OCI-M2 (cell line): ENCODE data around the gene HDGFL2.

ENCODE experiments used
- DNase-seq: peaks from one replicate; lab custom pipeline; 2025; ENCODE audit not compliant: unreplicated experiment; lab: John Stamatoyannopoulos, UW

Gene HDGFL2

GRCh38 chr19:4472174-4472974 is at the start of gene HDGFL2:
HDGFL2 (plus strand) TSS chr19:4472297; CDS start chr19:4472351, 54 bp downstream.
- no peak for DNase-seq

GRCh38 chr19:4423416-4424126 is 48.5 kb upstream of the HDGFL2 start:
- DNase-seq, result no peak

GRCh38 chr19:4425537-4425936 is 46.6 kb upstream of the HDGFL2 start:
- no peak for DNase-seq

GRCh38 chr19:4428326-4428975 is 43.6 kb upstream of the HDGFL2 start:
- no peak for DNase-seq

GRCh38 chr19:4429256-4429655 is 42.8 kb upstream of the HDGFL2 start:
- DNase-seq, result no peak

GRCh38 chr19:4429771-4430171 is 42.3 kb upstream of the HDGFL2 start:
- DNase-seq, result no peak

- DNase-seq, result no peak
Measured at GRCh38 chr19:4430760-4431159, 41.3 kb upstream of the HDGFL2 start.

- DNase-seq, result no peak
Measured at GRCh38 chr19:4431296-4431695, 40.8 kb upstream of the HDGFL2 start.

- DNase-seq, result no peak
Measured at GRCh38 chr19:4431808-4432674, 40.1 kb upstream of the HDGFL2 start.

- DNase-seq, result no peak
Measured at GRCh38 chr19:4432918-4433506, 39.1 kb upstream of the HDGFL2 start.

GRCh38 chr19:4434391-4434790 is 37.7 kb upstream of the HDGFL2 start:
- no peak for DNase-seq

- DNase-seq, result no peak
Measured at GRCh38 chr19:4436231-4436630, 35.9 kb upstream of the HDGFL2 start.

GRCh38 chr19:4437103-4437502 is 35.0 kb upstream of the HDGFL2 start:
- DNase-seq, result no peak

GRCh38 chr19:4439243-4439642 is 32.9 kb upstream of the HDGFL2 start:
- no peak for DNase-seq

- DNase-seq, result no peak
Measured at GRCh38 chr19:4441994-4442818, 29.9 kb upstream of the HDGFL2 start.

GRCh38 chr19:4442819-4443146 is 29.3 kb upstream of the HDGFL2 start:
- no peak for DNase-seq

GRCh38 chr19:4443188-4443587 is 28.9 kb upstream of the HDGFL2 start:
- DNase-seq, result no peak

GRCh38 chr19:4443966-4444764 is 27.9 kb upstream of the HDGFL2 start:
- DNase-seq, result no peak
